Adrenal gland (tissue), 12 donors: ENCODE data around the gene CYSRT1. TPM values are rescaled to one million over a fixed set of nuclear protein-coding genes. Genes with fewer than 3 reads are reported as not detected.
A peak's percentile ranks its signal among the peaks of the same experiment; 100 is the strongest.

Experiments used
- DNase-seq, 7 donors: peaks; one replicate each; pipeline ENCODE4 v3.0.0-alpha.2; 2019 to 2020
- H3K27ac ChIP-seq, 5 donors: fragments of 200-600 bp; sonication (generic) in 4 of 5; 1 replicate in 3 of 5; 2 replicates in 2 of 5; pipeline versions ENCODE4 v1.5.1 to v1.8.0; 2016 to 2020; ENCODE audit warnings: mild to moderate bottlenecking in 1 of 5
- H3K27me3 ChIP-seq: fragments of 200-600 bp; 2 replicates; pipeline ENCODE4 v1.8.0; 2021
- H3K36me3 ChIP-seq, 2 donors: fragments of 200-600 bp; replicated peaks in 1 of 2; 1 replicate in 1 of 2; 2 replicates in 1 of 2; pipeline versions ENCODE4 v1.5.1 to v1.8.0; 2018 to 2022
- H3K4me1 ChIP-seq, 2 donors: fragments of 200-600 bp; replicated peaks in 1 of 2; 1 replicate in 1 of 2; 2 replicates in 1 of 2; pipeline versions ENCODE4 v1.5.1 to v1.8.0; 2018 to 2021
- H3K4me3 ChIP-seq, 4 donors: fragments of 200-600 bp; sonication (generic) in 3 of 4; one replicate each; pipeline ENCODE4 v1.5.1; 2016 to 2018
- H3K9me3 ChIP-seq, 3 donors: fragments of 200-600 bp; sonication (generic) in 1 of 3; replicated peaks in 1 of 3; 1 replicate in 2 of 3; 2 replicates in 1 of 3; pipeline versions ENCODE4 v1.5.1 to v1.8.0; 2016 to 2021
- CTCF ChIP-seq, 6 experiments: fragments of 450-650 bp in 4 of 6; fragments of 200-600 bp in 2 of 6; sonication (generic) in 1 of 6; IDR thresholded peaks; 1 replicate in 5 of 6; 2 replicates in 1 of 6; pipeline versions ENCODE4 v1.5.1 to v1.8.0; 2016 to 2021; ENCODE audit warnings: antibody characterized with exemption in 6 of 6, mild to moderate bottlenecking in 2 of 6, moderate library complexity in 1 of 6
- POLR2A ChIP-seq, 2 donors: fragments of 450-650 bp; IDR thresholded peaks; one replicate each; pipeline ENCODE4 v1.6.1; 2017; ENCODE audit warnings: antibody characterized with exemption in 2 of 2, mild to moderate bottlenecking in 2 of 2, moderate library complexity in 1 of 2
- WGBS, 4 donors: extraction: QIAGEN DNeasy Blood & Tissue Kit in 2 of 4; methylation state at CpG; one replicate each; pipeline versions ENCODE4 v1.1.5 to v1.1.7; 2013 to 2017; 5-methylcytosine and 5-hydroxymethylcytosine counted together
- intact Hi-C, 2 donors: fragments of 100-400 bp; cut with DNase I; formaldehyde crosslinking; loops; one replicate each; pipeline versions ENCODE4 v1.14.1 to v1.15.0; 2022 to 2023
- polyA plus RNA-seq, 3 donors: library from polyadenylated mRNA; stranded (reverse); fragments of 200-250 nt in 2 of 3; fragments of 350-450 nt in 1 of 3; fragmentation: Illumina TruSeq in 1 of 3; extraction: RNeasy Lipid Tissue Mini Kit (QIAGEN cat#74804) in 1 of 3; gene quantifications; one replicate each; pipeline ENCODE4 v1.2.3, GENCODE V29; 2013 to 2014
- total RNA-seq, 9 donors: library from RNA; depleted of rRNA in 4 of 9; stranded (reverse); fragments of >200 nt in 4 of 9; fragments of 120-200 nt in 1 of 9; fragmentation: NEBNext Ultra II Directional in 1 of 9; extraction: Animal tissue kit (Norgen Biotek cat#: 25700) in 1 of 9; gene quantifications; one replicate each; pipeline versions ENCODE4 v1.1.0 to v1.2.4, GENCODE V29; 2013 to 2023
- donor health status: healthy with polysubstance abuse.
- donor health status: Bipolar disorder and iron deficiency.
- donor health status: DM: yes; HTN: yes; CAD: no.
- donor health status: DM: no; HTN: no; CAD: no.
- donor health status: DM: no; HTN: no; CAD: no.
- donor health status: DM: yes; HTN: yes; CAD: no.

The CYSRT1 gene
- total and polyA plus RNA-seq, 12 donors, result 0.56 to 4.6 (median 1.7) TPM; not detected in 1

GRCh38 chr9:137200311-137201204 lies 24.4 kb upstream of the CYSRT1 start, which contains the start of gene TPRN:
TSS of gene TPRN (minus strand) at chr9:137200741. CDS start at chr9:137200711, 30 bp downstream.
- Histone ChIP-seq H3K36me3 (no peaks in the 10 kb centered on the region), H3K27ac (peak within 1 kb of the TSS in 4 of 5 donors; percentile 52 to 90 (median 70)), H3K27me3 (no peaks in the 10 kb centered on the region), H3K4me1 (peaks cover 15 to 59% of the 10 kb centered on the region in 2 donors), H3K9me3 (no peaks in the 10 kb centered on the region), H3K4me3 (peak within 1 kb of the TSS in 3 of 4 donors; percentile 27 to 91 (median 59))
- peak; percentile 92 to 93 for TF ChIP-seq POLR2A (IDR thresholded peaks at IDR 0.05)
- peak in 1 of 6 experiments; percentile 14 for TF ChIP-seq CTCF (IDR thresholded peaks at IDR 0.05)
- intact Hi-C loops, result no loop called here
- WGBS, 4 donors, result 0 to 13% (median 1%) methylated on average over 3 to 118 of the region's 118 CpGs
- peak; percentile 99 to 100 (median 100) for DNase-seq

GRCh38 chr9:137201205-137201868 lies 23.6 kb upstream of the CYSRT1 start:
- no peaks in the 10 kb centered on the region for H3K36me3 ChIP-seq
- H3K27me3 ChIP-seq, result no peaks in the 10 kb centered on the region
- 15 to 18% (median 17%) methylated on average over 13 to 23 of the region's 23 CpGs for WGBS, 4 donors
- intact Hi-C loops, result no loop called here
- peaks cover 15 to 64% of the 10 kb centered on the region in 2 donors for H3K4me1 ChIP-seq
- no peaks in the 10 kb centered on the region for H3K9me3 ChIP-seq
- TF ChIP-seq CTCF (IDR thresholded peaks at IDR 0.05), result no peak
- TF ChIP-seq POLR2A (IDR thresholded peaks at IDR 0.05), result peak in 1 of 2 donors; percentile 30
- peak overlapping the region in 4 of 5 donors; percentile 52 to 86 (median 70) for H3K27ac ChIP-seq
- H3K4me3 ChIP-seq, result peak overlapping the region in 3 of 4 donors; percentile 14 to 61 (median 59)
- DNase-seq, result no peak

- Histone ChIP-seq H3K27ac (no peak overlapping the region), H3K36me3 (no peaks in the 10 kb centered on the region), H3K9me3 (no peaks in the 10 kb centered on the region), H3K27me3 (no peaks in the 10 kb centered on the region), H3K4me1 (peaks cover 15 to 64% of the 10 kb centered on the region in 2 donors), H3K4me3 (no peak overlapping the region)
- TF ChIP-seq POLR2A (IDR thresholded peaks at IDR 0.05), result no peak
- TF ChIP-seq CTCF (IDR thresholded peaks at IDR 0.05), result no peak
- DNase-seq, result no peak
- 69 to 82% (median 78%) methylated on average over 8 of the region's 8 CpGs for WGBS, 4 donors
- intact Hi-C loops, result no loop called here
These were observed 22.0 kb upstream of the CYSRT1 start for GRCh38 chr9:137202966-137203365.

DNA sequence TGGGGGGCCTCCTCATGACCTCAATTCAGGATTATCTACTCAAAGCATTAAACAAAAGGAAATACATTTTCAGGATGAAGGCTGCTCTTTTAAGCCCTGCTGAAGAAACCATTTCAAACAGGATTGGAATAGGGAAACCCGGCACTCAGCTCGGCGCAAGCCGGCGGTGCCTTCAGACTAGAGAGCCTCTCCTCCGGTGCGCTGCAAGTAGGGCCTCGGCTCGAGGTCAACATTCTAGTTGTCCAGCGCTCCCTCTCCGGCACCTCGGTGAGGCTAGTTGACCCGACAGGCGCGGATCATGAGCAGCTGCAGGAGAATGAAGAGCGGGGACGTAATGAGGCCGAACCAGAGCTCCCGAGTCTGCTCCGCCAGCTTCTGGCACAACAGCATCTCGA lies 20.2 kb upstream of the CYSRT1 start:
- no peak for DNase-seq
- Histone ChIP-seq H3K4me3 (peak overlapping the region; percentile 44 to 98 (median 76)), H3K27ac (peak overlapping the region in 4 of 5 donors; percentile 70 to 97 (median 78)), H3K9me3 (no peaks in the 10 kb centered on the region), H3K4me1 (peaks cover 15 to 47% of the 10 kb centered on the region in 2 donors), H3K36me3 (no peaks in the 10 kb centered on the region), H3K27me3 (no peaks in the 10 kb centered on the region)
- intact Hi-C loops, result no loop called here
- 10 to 28% (median 15%) methylated on average over 11 to 21 of the region's 21 CpGs for WGBS, 4 donors
- TF ChIP-seq POLR2A (IDR thresholded peaks at IDR 0.05), result no peak
- TF ChIP-seq CTCF (IDR thresholded peaks at IDR 0.05), result no peak
